Measurements from ENCODE around the gene RUNDC3A.

GRCh38 chr17:44268709-44269534, 39.5 kb upstream of the RUNDC3A start:
- TF ChIP-seq CTCF (IDR thresholded peaks at IDR 0.05; ENCODE audit: low read length) (no peak), EZH2 (IDR thresholded peaks at IDR 0.05; ENCODE audit: borderline replicate concordance, low read length) (no peak)

Data from OCI-LY1 (cell line).